Stimulated activated CD8-positive, alpha-beta memory T cell treated with anti-CD3 and anti-CD28 coated beads, Interleukin-4, amount 100 ng/mL, for 4 hours (primary cell): Measurements from ENCODE around the gene DCLK3.

ENCODE experiments used
- DNase-seq, 2 donors: peaks; one replicate each; pipeline ENCODE4 v3.0.0-alpha.2; 2020; ENCODE audit warnings: low read depth in 2 of 2, low spot score in 1 of 2

DCLK3 gene

GRCh38 chr3:36769926-36770325 is 5.6 kb upstream of the DCLK3 start:
- DNase-seq: no peak

- no peak for DNase-seq
These were observed 751 bp upstream of the DCLK3 start for GRCh38 chr3:36765104-36765503.

- no peak for DNase-seq
These were observed 318 bp upstream of the DCLK3 start for GRCh38 chr3:36764704-36765038.

- no peak for DNase-seq
These were observed 1.2 kb downstream of the DCLK3 start for GRCh38 chr3:36762918-36763849.

- DNase-seq: no peak
These were observed 2.6 kb downstream of the DCLK3 start for GRCh38 chr3:36761779-36762178.

- DNase-seq: no peak
These were observed 8.1 kb downstream of the DCLK3 start for GRCh38 chr3:36756269-36756668.

GRCh38 chr3:36751326-36751725 is 13.0 kb downstream of the DCLK3 start:
- no peak for DNase-seq

- DNase-seq: no peak
These were observed 13.6 kb downstream of the DCLK3 start for GRCh38 chr3:36750737-36751136.

- DNase-seq: no peak
These were observed 19.6 kb downstream of the DCLK3 start for GRCh38 chr3:36744763-36745162.

GRCh38 chr3:36743826-36744225 is 20.5 kb downstream of the DCLK3 start:
- DNase-seq: no peak

GRCh38 chr3:36741285-36741684 is 23.1 kb downstream of the DCLK3 start:
- DNase-seq: no peak

- DNase-seq: no peak
These were observed 23.6 kb downstream of the DCLK3 start for GRCh38 chr3:36740787-36741186.

GRCh38 chr3:36738702-36739101 is 25.7 kb downstream of the DCLK3 start:
- no peak for DNase-seq

- DNase-seq: no peak
These were observed 28.1 kb downstream of the DCLK3 start for GRCh38 chr3:36736301-36736700.

GRCh38 chr3:36734742-36735141 is 29.6 kb downstream of the DCLK3 start:
- DNase-seq: no peak

- DNase-seq: no peak
These were observed 30.6 kb downstream of the DCLK3 start for GRCh38 chr3:36733723-36734122.

GRCh38 chr3:36733162-36733696 is 31.1 kb downstream of the DCLK3 start:
- no peak for DNase-seq

- DNase-seq: no peak
These were observed 33.4 kb downstream of the DCLK3 start for GRCh38 chr3:36730966-36731365.

- DNase-seq: no peak
These were observed 34.9 kb downstream of the DCLK3 start for GRCh38 chr3:36729204-36730056.

GRCh38 chr3:36714343-36715086 is 49.8 kb downstream of the DCLK3 start:
- DNase-seq: no peak

- DNase-seq: no peak
These were observed 50.4 kb downstream of the DCLK3 start for GRCh38 chr3:36713904-36714303.
